HCT116 (cell line): Measurements from ENCODE around the gene CACNA1S. TPM values are rescaled to one million over a fixed set of nuclear protein-coding genes. Genes with fewer than 3 reads are reported as not detected.

Experiments used
- ATAC-seq: fragments of 200-7000 bp; cut with Tn5 transposase; 2 replicates; pipeline ENCODE4 v1.9.1; 2020; ENCODE audit warnings: mild to moderate bottlenecking, moderate library complexity
- BruUV-seq: library from RNA; stranded (reverse); fragments of 400-500 nt; replicated peaks from 2 replicates; lab custom pipeline; 2021; lab: Mats Ljungman, UMichigan
- CTCF ChIA-PET: fragments of 300-600 bp; sonication (Branson Sonifier 250); formaldehyde crosslinking; loops from one replicate; lab custom pipeline; 2021; ENCODE audit warnings: antibody characterized with exemption; lab: Charles Lee
- POLR2A ChIA-PET: fragments of 300-600, 350-600 bp; sonication (Branson Sonifier 250); formaldehyde crosslinking; loops from one replicate; lab custom pipeline; 2021; ENCODE audit warnings: antibody characterized with exemption; lab: Charles Lee
- RAD21 ChIA-PET, 2 experiments: fragments of 300-600 bp; sonication (Branson Sonifier 250); formaldehyde crosslinking; loops; one replicate each; lab custom pipeline; 2023; ENCODE audit warnings: low total read pairs in 2 of 2; ENCODE audit not compliant: uncharacterized antibody in 2 of 2, unreplicated experiment in 2 of 2, low non-redundant PET in 1 of 2; lab: Charles Lee
- DNase-seq: peaks from one replicate; pipeline ENCODE4 v3.0.0-alpha.2; 2010; ENCODE audit warnings: low read depth, low spot score
- H2AFZ ChIP-seq: fragments of 200-600 bp; shearing (Covaris generic), sonication (generic); 2 replicates; pipeline ENCODE4 v1.6.1; 2017; ENCODE audit warnings: low read depth, mixed run types, mixed read lengths, antibody characterized with exemption, low read length; ENCODE audit not compliant: poor library complexity, severe bottlenecking
- H3K27ac ChIP-seq: 2 replicates; pipeline ENCODE4 v1.5.1; 2012; ENCODE audit warnings: low read depth, low read length
- H3K27me3 ChIP-seq: fragments of 200-600 bp; sonication (generic); 2 replicates; pipeline ENCODE4 v1.6.1; 2016; ENCODE audit warnings: mixed run types, low read length, mixed read lengths; ENCODE audit not compliant: insufficient read depth
- H3K36me3 ChIP-seq, 2 experiments: fragments of 200-500 bp in 1 of 2; fragments of 200-600 bp in 1 of 2; sonication (Bioruptor generic) in 1 of 2; sonication (generic) in 1 of 2; 2 replicates each; pipeline versions ENCODE4 v1.5.1 to v1.6.1; 2014 to 2016; ENCODE audit warnings: low read length in 2 of 2, inconsistent platforms in 1 of 2, mixed read lengths in 1 of 2, mixed run types in 1 of 2; ENCODE audit not compliant: insufficient read depth in 2 of 2, control insufficient read depth in 1 of 2
- H3K4me1 ChIP-seq, 2 experiments: fragments of 200-600 bp in 1 of 2; sonication (generic) in 1 of 2; 2 replicates each; pipeline versions ENCODE4 v1.5.1 to v1.6.1; 2012 to 2017; ENCODE audit warnings: low read length in 2 of 2, inconsistent platforms in 1 of 2, mild to moderate bottlenecking in 1 of 2, mixed read lengths in 1 of 2, mixed run types in 1 of 2, moderate library complexity in 1 of 2; ENCODE audit not compliant: insufficient read depth in 2 of 2, control insufficient read depth in 1 of 2
- H3K4me2 ChIP-seq: fragments of 200-600 bp; sonication (generic); 2 replicates; pipeline ENCODE4 v1.6.1; 2017; ENCODE audit warnings: mixed run types, low read length, mixed read lengths
- H3K4me3 ChIP-seq, 2 experiments: fragments of 200-600 bp in 1 of 2; sonication (generic) in 1 of 2; replicated peaks in 1 of 2; 2 replicates each; pipeline ENCODE4 v1.5.1; 2011 to 2016; ENCODE audit warnings: low read length in 2 of 2, control low read depth in 1 of 2, low read depth in 1 of 2, mild to moderate bottlenecking in 1 of 2, mixed read lengths in 1 of 2, mixed run types in 1 of 2
- H3K79me2 ChIP-seq: fragments of 200-600 bp; sonication (generic); 2 replicates; pipeline ENCODE4 v1.6.1; 2017; ENCODE audit warnings: mild to moderate bottlenecking, mixed run types, low read length, moderate library complexity, mixed read lengths; ENCODE audit not compliant: insufficient read depth
- H3K9ac ChIP-seq: fragments of 200-600 bp; sonication (generic); 2 replicates; pipeline ENCODE4 v1.6.1; 2016; ENCODE audit warnings: low read length, mixed read lengths
- H3K9me2 ChIP-seq: fragments of 200-600 bp; sonication (generic), shearing (Covaris generic); 2 replicates; pipeline ENCODE4 v1.6.1; 2017; ENCODE audit warnings: mixed run types, mild to moderate bottlenecking, moderate library complexity; ENCODE audit not compliant: insufficient read depth
- H3K9me3 ChIP-seq, 2 experiments: fragments of 200-500 bp in 1 of 2; fragments of 200-600 bp in 1 of 2; sonication (Bioruptor generic) in 1 of 2; sonication (generic) in 1 of 2; 2 replicates each; pipeline ENCODE4 v1.6.1; 2014 to 2017; ENCODE audit warnings: low read length in 2 of 2, mixed read lengths in 2 of 2, inconsistent platforms in 1 of 2, low read depth in 1 of 2, mild to moderate bottlenecking in 1 of 2, mixed run types in 1 of 2, moderate library complexity in 1 of 2; ENCODE audit not compliant: control insufficient read depth in 1 of 2, insufficient read depth in 1 of 2
- H4K20me1 ChIP-seq: fragments of 200-600 bp; sonication (generic), shearing (Covaris generic); 2 replicates; pipeline ENCODE4 v1.6.1; 2017; ENCODE audit warnings: mixed run types, mild to moderate bottlenecking, moderate library complexity; ENCODE audit not compliant: insufficient read depth
- CBX3 ChIP-seq: IDR thresholded peaks from 2 replicates; pipeline ENCODE4 v1.6.1; 2012; ENCODE audit warnings: low read depth
- EGR1 ChIP-seq: IDR thresholded peaks from 2 replicates; pipeline ENCODE4 v1.6.1; 2012; ENCODE audit warnings: low read depth
- EZH2 ChIP-seq: fragments of 200-600 bp; sonication (generic); IDR thresholded peaks from 2 replicates; pipeline ENCODE4 v1.6.1; 2017; ENCODE audit warnings: antibody characterized with exemption, mixed run types
- EZH2phosphoT487 ChIP-seq: fragments of 200-600 bp; IDR thresholded peaks from 2 replicates; pipeline ENCODE4 v1.6.1; 2018; ENCODE audit warnings: antibody characterized with exemption, borderline replicate concordance
- POLR2A ChIP-seq: IDR thresholded peaks from 2 replicates; pipeline ENCODE4 v1.7.0; 2011; ENCODE audit warnings: borderline replicate concordance; ENCODE audit not compliant: insufficient read depth, insufficient read length; ENCODE audit errors: extremely low read depth
- RAD21 ChIP-seq: IDR thresholded peaks from 2 replicates; pipeline ENCODE4 v1.6.1; 2012; ENCODE audit warnings: low read depth, mild to moderate bottlenecking
- SIN3A ChIP-seq: IDR thresholded peaks from 2 replicates; pipeline ENCODE4 v1.6.1; 2012; ENCODE audit warnings: low read depth
- SP1 ChIP-seq: IDR thresholded peaks from 2 replicates; pipeline ENCODE4 v1.6.1; 2012; ENCODE audit warnings: low read depth
- SRF ChIP-seq: IDR thresholded peaks from 2 replicates; pipeline ENCODE4 v1.6.1; 2012; ENCODE audit warnings: low read depth
- YY1 ChIP-seq: IDR thresholded peaks from 2 replicates; pipeline ENCODE4 v1.6.1; 2011; ENCODE audit warnings: low read length, low read depth, moderate library complexity, mild to moderate bottlenecking; ENCODE audit not compliant: insufficient replicate concordance; ENCODE audit errors: extremely low read depth
- ZFX ChIP-seq: fragments of 450-650 bp; IDR thresholded peaks from 2 replicates; pipeline ENCODE4 v1.6.1; 2017
- ZNF274 ChIP-seq: fragments of 200-500 bp; sonication (Bioruptor generic); IDR thresholded peaks from 2 replicates; pipeline ENCODE4 v1.6.1; 2014; ENCODE audit warnings: mild to moderate bottlenecking, low read depth, low read length, inconsistent platforms
- intact Hi-C: fragments of 100-400 bp; cut with micrococcal nuclease; formaldehyde crosslinking; loops from 2 replicates; pipeline ENCODE4 v1.10.0; 2022
- total RNA-seq: library from RNA; stranded (reverse); gene quantifications from one replicate; pipeline ENCODE4 v1.2.1, GENCODE V29; 2021; ENCODE audit not compliant: unreplicated experiment
- TF ChIP-seq, protein P1 (sequence below), 3 experiments: fragments of 200-600 bp in 1 of 3; sonication (generic) in 1 of 3; IDR thresholded peaks in 2 of 3; conservative IDR thresholded peaks in 1 of 3; 2 replicates each; pipeline ENCODE4 v1.5.1; 2012 to 2017; ENCODE audit warnings: low read depth in 2 of 3, low read length in 2 of 3, antibody characterized with exemption in 1 of 3, borderline replicate concordance in 1 of 3, control low read depth in 1 of 3, mild to moderate bottlenecking in 1 of 3, mixed read lengths in 1 of 3, mixed run types in 1 of 3, moderate library complexity in 1 of 3; ENCODE audit not compliant: insufficient read depth in 1 of 3
- TF ChIP-seq, protein P2 (sequence below): IDR thresholded peaks from 2 replicates; pipeline ENCODE4 v1.6.1; 2012

Gene CACNA1S
- total RNA-seq, 1 experiment from 2014 or later = not detected

DNA sequence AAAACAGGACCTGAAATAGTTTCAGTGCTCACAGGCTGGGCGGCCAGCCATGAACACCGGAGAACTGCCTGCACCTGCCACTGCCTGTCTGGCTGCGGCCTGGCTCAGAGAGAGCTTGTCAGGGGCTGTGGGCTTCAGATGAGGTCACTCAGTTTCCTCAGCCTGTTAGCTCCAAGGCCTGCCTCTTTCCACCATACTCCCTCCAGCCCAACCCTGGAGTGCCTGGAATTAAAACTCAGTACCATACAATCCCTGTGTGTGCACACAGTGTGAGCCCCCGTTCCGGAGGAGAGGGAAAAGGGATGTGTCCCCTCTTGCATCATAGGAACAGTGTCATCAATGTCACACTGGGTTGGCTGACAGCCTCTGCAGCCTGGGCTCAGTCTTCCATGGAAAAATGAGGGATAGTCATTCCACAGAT, 16.2 kb downstream of the CACNA1S start:
- H3K9me3 ChIP-seq = no peaks in the 10 kb centered on the region
- intact Hi-C loops = no loop called here
- no peaks in the 10 kb centered on the region for H3K9me2 ChIP-seq
- no peak for DNase-seq
- ChIA-PET POLR2A (no interaction called here), CTCF (interaction anchor here (1.0 kb wide), 1 partner anchor 18 kb away, joined by 4 read pairs; no protein-coding TSS in a partner anchor), RAD21 (no interaction called here)
- H4K20me1 ChIP-seq = no peaks in the 10 kb centered on the region
- no peak overlapping the region for H3K27ac ChIP-seq
- no peak overlapping the region for H3K4me3 ChIP-seq
- no peak for TF ChIP-seq ZNF274
- TF ChIP-seq ZFX = no peak
- no peak overlapping the region for H2AFZ ChIP-seq
- H3K27me3 ChIP-seq = no peaks in the 10 kb centered on the region
- H3K9ac ChIP-seq = no peak overlapping the region
- no peak overlapping the region for H3K4me2 ChIP-seq
- BruUV-seq = no TSS peak
- no peaks in the 10 kb centered on the region for H3K4me1 ChIP-seq
- H3K79me2 ChIP-seq = no peaks in the 10 kb centered on the region
- no peaks in the 10 kb centered on the region for H3K36me3 ChIP-seq
- no peak for ATAC-seq

DNA sequence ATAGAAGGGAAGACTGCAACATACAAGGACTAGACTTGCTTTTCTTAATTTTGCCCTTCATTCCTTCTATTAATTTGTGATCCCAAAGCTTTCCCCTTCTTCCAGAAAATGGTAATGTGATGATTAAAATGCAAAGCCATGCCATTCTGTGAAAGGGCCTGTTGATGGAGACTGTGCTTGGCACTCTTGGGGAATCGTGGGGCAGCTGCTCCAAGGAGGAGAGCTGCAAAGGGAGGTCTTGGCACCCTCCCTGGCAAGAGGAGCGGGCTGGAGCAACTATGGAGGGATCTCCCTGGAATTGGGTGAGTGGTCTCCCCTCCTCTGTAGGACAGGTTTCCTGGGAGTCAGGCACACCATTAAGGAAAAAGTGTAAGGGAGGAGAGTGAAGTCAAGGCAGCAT, 16.6 kb downstream of the CACNA1S start:
- H3K4me2 ChIP-seq = no peak overlapping the region
- ChIA-PET CTCF (no interaction called here), POLR2A (no interaction called here), RAD21 (no interaction called here)
- no peak overlapping the region for H3K27ac ChIP-seq
- no peaks in the 10 kb centered on the region for H3K27me3 ChIP-seq
- H3K9me3 ChIP-seq = no peaks in the 10 kb centered on the region
- BruUV-seq = no TSS peak
- TF ChIP-seq, protein P1, sequence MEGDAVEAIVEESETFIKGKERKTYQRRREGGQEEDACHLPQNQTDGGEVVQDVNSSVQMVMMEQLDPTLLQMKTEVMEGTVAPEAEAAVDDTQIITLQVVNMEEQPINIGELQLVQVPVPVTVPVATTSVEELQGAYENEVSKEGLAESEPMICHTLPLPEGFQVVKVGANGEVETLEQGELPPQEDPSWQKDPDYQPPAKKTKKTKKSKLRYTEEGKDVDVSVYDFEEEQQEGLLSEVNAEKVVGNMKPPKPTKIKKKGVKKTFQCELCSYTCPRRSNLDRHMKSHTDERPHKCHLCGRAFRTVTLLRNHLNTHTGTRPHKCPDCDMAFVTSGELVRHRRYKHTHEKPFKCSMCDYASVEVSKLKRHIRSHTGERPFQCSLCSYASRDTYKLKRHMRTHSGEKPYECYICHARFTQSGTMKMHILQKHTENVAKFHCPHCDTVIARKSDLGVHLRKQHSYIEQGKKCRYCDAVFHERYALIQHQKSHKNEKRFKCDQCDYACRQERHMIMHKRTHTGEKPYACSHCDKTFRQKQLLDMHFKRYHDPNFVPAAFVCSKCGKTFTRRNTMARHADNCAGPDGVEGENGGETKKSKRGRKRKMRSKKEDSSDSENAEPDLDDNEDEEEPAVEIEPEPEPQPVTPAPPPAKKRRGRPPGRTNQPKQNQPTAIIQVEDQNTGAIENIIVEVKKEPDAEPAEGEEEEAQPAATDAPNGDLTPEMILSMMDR (IDR thresholded peaks at IDR 0.05 in 2 of 3, conservative IDR thresholded peaks at IDR 0.05 in 1 of 3; ENCODE audit: borderline replicate concordance in 1 of 3, insufficient read depth in 1 of 3, low read depth in 2 of 3, low read length in 2 of 3) = no peak
- no peak for TF ChIP-seq EZH2
- no peak for TF ChIP-seq YY1
- no peak for TF ChIP-seq SRF
- TF ChIP-seq SP1 = no peak
- TF ChIP-seq POLR2A = no peak
- TF ChIP-seq EGR1 = no peak
- TF ChIP-seq ZFX = no peak
- no peak for TF ChIP-seq CBX3
- TF ChIP-seq SIN3A = no peak
- TF ChIP-seq RAD21 = no peak
- TF ChIP-seq EZH2phosphoT487 = no peak
- TF ChIP-seq, protein P2, sequence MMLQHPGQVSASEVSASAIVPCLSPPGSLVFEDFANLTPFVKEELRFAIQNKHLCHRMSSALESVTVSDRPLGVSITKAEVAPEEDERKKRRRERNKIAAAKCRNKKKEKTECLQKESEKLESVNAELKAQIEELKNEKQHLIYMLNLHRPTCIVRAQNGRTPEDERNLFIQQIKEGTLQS = no peak
- ATAC-seq (no peak), DNase-seq (no peak)
- H3K4me1 ChIP-seq = no peaks in the 10 kb centered on the region
- H3K36me3 ChIP-seq = no peaks in the 10 kb centered on the region
- intact Hi-C loops = no loop called here
- H2AFZ ChIP-seq = no peak overlapping the region
- H3K9me2 ChIP-seq = no peaks in the 10 kb centered on the region
- H4K20me1 ChIP-seq = no peaks in the 10 kb centered on the region
- H3K9ac ChIP-seq = no peak overlapping the region
- H3K4me3 ChIP-seq = no peak overlapping the region
- no peaks in the 10 kb centered on the region for H3K79me2 ChIP-seq
